Astrocyte (in vitro differentiated cells and primary cell): Measurements from ENCODE around the gene SLC38A3.
"Not testable (repeated sequence)": the region's sequence is repeated elsewhere in the genome, so short reads cannot be mapped to it uniquely, and the experiment has no call there.

Source experiments
- CTCF ChIP-seq: IDR thresholded peaks from 2 replicates; pipeline ENCODE4 v1.5.1; 2011; ENCODE audit warnings: low read depth, mild to moderate bottlenecking, inconsistent platforms, low read length, moderate library complexity; ENCODE audit not compliant: insufficient read depth
- EZH2 ChIP-seq: IDR thresholded peaks from 2 replicates; pipeline ENCODE4 v1.6.1; 2012; ENCODE audit warnings: mild to moderate bottlenecking, low read length, inconsistent platforms; ENCODE audit not compliant: insufficient read depth

- TF ChIP-seq CTCF, EZH2: not testable (repeated sequence)
These were observed 6.3 kb downstream of the SLC38A3 start for GRCh38 chr3:50211368-50211717.
